ENCODE data around the gene FHIT.
"Not testable (repeated sequence)": the region's sequence is repeated elsewhere in the genome, so short reads cannot be mapped to it uniquely, and the experiment has no call there.

Gene FHIT

DNA sequence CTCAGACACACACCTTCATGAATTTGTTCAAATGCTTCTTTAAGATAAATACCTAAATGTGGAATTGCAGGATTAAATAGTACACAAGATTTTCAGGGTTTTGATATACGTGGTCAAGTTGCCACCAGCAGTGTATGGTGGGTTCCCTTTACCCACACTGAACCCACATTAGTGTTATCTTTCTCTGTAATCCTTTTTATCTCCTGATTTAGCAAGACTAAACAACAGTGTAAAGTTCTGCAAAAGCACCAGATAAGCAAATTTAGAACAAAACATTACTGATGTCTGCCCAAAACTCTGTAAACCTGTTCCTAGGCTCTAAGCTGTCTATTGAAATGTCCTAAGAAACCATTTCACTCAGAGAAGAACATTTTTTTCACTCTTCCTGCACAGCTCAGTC, 352.9 kb downstream of the FHIT start:
- no peak overlapping the region for H3K9ac ChIP-seq
- no peak overlapping the region for H3K4me2 ChIP-seq
- no peaks in the 10 kb centered on the region for H3K27me3 ChIP-seq
- no peak overlapping the region for H3K4me3 ChIP-seq
- H3K9me3 ChIP-seq, result no peaks in the 10 kb centered on the region
- no peak for TF ChIP-seq Cebpa-rat (IDR thresholded peaks at IDR 0.05)
- H3K36me3 ChIP-seq, result no peaks in the 10 kb centered on the region
- no peaks in the 10 kb centered on the region for H3K4me1 ChIP-seq
- no peak overlapping the region for H3K27ac ChIP-seq
- no peaks in the 10 kb centered on the region for H4K20me1 ChIP-seq

DNA sequence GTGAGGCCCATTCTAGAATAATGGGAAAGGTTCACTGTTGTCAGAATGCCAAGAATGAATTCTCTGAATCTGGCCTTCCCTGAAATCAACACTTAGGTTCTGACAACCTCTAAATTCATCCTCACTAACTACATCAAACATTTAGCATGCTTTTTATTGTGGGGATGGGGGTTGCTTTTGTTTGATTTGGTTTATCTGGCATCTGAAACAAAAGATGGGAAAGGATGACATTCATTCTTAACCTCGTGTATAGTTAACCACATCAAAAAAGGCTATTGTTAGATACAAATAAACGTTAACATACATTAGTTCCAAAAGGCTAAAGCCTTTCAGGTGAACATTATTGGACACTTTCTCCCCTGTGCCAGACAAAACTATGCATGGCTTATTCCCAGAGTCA, 357.3 kb downstream of the FHIT start:
- Histone ChIP-seq H3K27me3 (no peaks in the 10 kb centered on the region), H3K4me2 (no peak overlapping the region), H4K20me1 (no peaks in the 10 kb centered on the region), H3K9me3 (no peaks in the 10 kb centered on the region), H3K9ac (no peak overlapping the region), H3K27ac (no peak overlapping the region), H3K36me3 (no peaks in the 10 kb centered on the region), H3K4me3 (no peak overlapping the region), H3K4me1 (no peaks in the 10 kb centered on the region)
- no peak for TF ChIP-seq Cebpa-rat (IDR thresholded peaks at IDR 0.05)

DNA sequence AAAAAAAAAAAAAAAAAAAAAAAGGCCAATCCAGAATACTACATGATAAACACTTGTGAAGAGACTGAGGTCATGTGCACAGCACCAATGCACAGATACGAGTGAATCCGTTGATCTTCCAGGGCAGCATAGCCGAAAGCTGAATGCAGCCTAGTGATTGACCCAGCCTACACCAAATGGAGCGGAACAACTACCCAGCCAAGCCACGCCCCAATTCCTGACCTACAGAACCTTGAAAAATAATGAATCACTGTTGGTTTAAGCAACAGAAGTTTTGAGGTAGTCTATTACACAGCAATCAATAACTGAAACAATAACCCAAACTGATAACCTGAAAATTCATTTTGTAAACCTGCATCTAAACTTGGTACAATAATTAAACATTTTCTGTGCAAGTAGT, 361.0 kb downstream of the FHIT start:
- Histone ChIP-seq H3K4me2 (no peak overlapping the region), H4K20me1 (no peaks in the 10 kb centered on the region), H3K27ac (no peak overlapping the region), H3K4me3 (no peak overlapping the region), H3K27me3 (no peaks in the 10 kb centered on the region), H3K36me3 (no peaks in the 10 kb centered on the region), H3K9ac (no peak overlapping the region), H3K4me1 (no peaks in the 10 kb centered on the region), H3K9me3 (no peaks in the 10 kb centered on the region)
- TF ChIP-seq Cebpa-rat (IDR thresholded peaks at IDR 0.05), result no peak

DNA sequence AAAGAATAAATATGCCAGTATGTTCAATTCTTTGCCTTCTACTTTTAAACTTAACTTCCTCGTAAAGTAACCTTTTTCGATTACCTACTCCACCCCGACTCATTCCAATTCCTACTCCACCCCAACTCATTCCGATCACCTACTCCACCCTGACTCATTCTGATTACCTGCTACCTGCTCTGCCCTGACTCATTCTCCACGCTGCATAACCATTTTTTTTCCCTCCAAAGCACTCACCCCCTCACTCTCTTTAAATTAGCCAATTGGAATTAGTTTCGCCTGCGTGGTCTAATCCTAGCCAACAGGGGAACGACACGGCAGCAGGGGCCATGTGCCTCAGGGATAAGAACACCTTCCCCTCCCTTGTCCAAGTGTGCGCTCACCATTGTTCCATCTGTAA, 362.3 kb downstream of the FHIT start:
- H3K27me3 ChIP-seq, H3K4me2 ChIP-seq, H3K9me3 ChIP-seq, H4K20me1 ChIP-seq, H3K36me3 ChIP-seq, H3K9ac ChIP-seq, H3K27ac ChIP-seq, H3K4me3 ChIP-seq, H3K4me1 ChIP-seq: not testable (repeated sequence)

DNA sequence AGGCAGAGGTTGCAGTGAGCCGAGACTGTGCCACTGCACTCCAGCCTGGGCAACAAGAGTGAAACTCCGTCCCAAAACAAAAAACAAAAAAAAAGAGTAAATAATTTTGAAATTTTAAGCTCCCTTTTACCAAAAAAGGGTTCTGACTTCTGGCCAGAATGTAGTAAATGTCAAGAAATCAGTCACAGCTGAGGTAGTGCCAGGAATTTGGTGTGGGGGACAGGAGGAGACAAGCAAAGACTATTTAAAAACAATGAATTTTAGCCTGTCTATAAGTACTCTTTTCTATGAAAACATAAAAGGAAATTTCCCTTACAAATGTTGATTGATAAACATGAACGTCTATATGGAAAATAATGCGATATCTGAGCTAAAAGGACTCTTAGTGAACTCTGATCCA, 363.7 kb downstream of the FHIT start:
- H3K4me1 ChIP-seq, result no peaks in the 10 kb centered on the region
- H3K36me3 ChIP-seq, result no peaks in the 10 kb centered on the region
- no peaks in the 10 kb centered on the region for H4K20me1 ChIP-seq
- H3K4me2 ChIP-seq, result no peak overlapping the region
- peaks cover 10% of the 10 kb centered on the region for H3K9me3 ChIP-seq
- H3K9ac ChIP-seq, result no peak overlapping the region
- no peak overlapping the region for H3K27ac ChIP-seq
- TF ChIP-seq Cebpa-rat (IDR thresholded peaks at IDR 0.05), result no peak
- no peak overlapping the region for H3K4me3 ChIP-seq
- H3K27me3 ChIP-seq, result no peaks in the 10 kb centered on the region

DNA sequence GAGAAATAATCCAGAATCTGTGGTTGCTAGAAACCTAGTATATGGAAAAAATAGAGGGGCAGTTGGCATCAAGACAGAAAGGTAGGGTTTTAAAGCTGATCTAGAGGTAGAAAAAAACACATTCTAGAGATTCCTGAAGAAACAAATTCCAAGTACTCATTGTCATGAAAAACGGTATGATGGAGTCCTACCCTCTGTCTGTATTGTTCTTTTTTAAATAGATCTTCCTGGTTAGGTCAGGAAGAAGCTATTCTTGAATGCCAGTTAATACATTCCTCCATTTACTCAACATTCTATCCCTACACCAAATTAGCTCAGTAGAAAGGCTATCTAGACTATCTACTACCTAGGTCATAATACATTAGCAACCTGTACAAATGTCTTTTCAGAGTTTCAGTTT, 364.7 kb downstream of the FHIT start:
- Histone ChIP-seq H3K27me3 (no peaks in the 10 kb centered on the region), H3K36me3 (no peaks in the 10 kb centered on the region), H3K4me3 (no peak overlapping the region), H3K4me2 (no peak overlapping the region), H3K27ac (no peak overlapping the region), H3K9me3 (peaks cover 10% of the 10 kb centered on the region), H3K4me1 (no peaks in the 10 kb centered on the region), H3K9ac (no peak overlapping the region), H4K20me1 (no peaks in the 10 kb centered on the region)
- no peak for TF ChIP-seq Cebpa-rat (IDR thresholded peaks at IDR 0.05)

DNA sequence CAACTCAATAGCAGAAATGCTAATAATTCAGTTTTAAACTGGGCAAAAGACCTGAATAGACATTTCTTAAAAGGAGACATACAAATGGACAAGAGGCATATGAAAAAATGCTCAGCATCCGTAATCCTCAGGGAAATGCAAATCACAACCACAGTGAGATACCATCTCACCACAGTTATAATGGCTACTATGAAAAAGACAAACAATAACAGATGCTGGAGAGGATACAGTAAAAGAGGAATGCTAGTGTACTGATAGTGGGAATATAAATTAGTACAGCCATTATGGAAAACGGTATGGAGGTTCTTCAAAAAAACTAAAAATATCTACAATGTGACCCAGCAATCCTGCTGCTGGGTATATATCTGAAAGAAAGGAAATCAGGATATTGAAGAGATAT, 367.2 kb downstream of the FHIT start:
- Histone ChIP-seq H3K27ac (no peak overlapping the region), H3K36me3 (no peaks in the 10 kb centered on the region), H3K4me3 (no peak overlapping the region), H3K4me1 (no peaks in the 10 kb centered on the region), H3K9me3 (peaks cover 18% of the 10 kb centered on the region), H3K4me2 (no peak overlapping the region), H4K20me1 (no peaks in the 10 kb centered on the region), H3K27me3 (no peaks in the 10 kb centered on the region), H3K9ac (no peak overlapping the region)
- TF ChIP-seq Cebpa-rat (IDR thresholded peaks at IDR 0.05), result no peak

DNA sequence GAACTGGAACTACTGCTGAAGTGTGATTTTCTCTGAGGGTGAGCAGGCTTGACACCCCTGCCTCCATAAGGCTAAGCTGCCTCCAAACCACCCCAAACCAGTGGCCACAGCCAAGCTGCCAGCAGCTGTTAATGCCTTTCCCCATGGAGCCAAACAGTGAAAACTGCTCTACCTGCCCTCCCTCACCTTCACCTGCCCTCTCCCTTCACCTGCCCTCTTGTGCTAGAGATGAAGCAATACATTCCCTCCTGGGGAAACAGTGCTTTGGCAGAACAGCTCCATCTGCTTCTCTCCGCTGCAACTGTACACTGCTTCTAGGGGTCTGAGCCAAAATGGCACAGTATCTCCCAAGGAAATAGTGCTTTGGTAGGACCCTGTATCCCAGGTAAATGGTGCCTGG, 374.1 kb downstream of the FHIT start:
- H3K4me1 ChIP-seq, result no peaks in the 10 kb centered on the region
- H3K4me2 ChIP-seq, result no peak overlapping the region
- no peaks in the 10 kb centered on the region for H4K20me1 ChIP-seq
- peaks cover 9% of the 10 kb centered on the region for H3K9me3 ChIP-seq
- H3K27ac ChIP-seq, result no peak overlapping the region
- no peaks in the 10 kb centered on the region for H3K36me3 ChIP-seq
- H3K9ac ChIP-seq, result no peak overlapping the region
- no peak overlapping the region for H3K4me3 ChIP-seq
- TF ChIP-seq Cebpa-rat (IDR thresholded peaks at IDR 0.05), result no peak
- H3K27me3 ChIP-seq, result no peaks in the 10 kb centered on the region

DNA sequence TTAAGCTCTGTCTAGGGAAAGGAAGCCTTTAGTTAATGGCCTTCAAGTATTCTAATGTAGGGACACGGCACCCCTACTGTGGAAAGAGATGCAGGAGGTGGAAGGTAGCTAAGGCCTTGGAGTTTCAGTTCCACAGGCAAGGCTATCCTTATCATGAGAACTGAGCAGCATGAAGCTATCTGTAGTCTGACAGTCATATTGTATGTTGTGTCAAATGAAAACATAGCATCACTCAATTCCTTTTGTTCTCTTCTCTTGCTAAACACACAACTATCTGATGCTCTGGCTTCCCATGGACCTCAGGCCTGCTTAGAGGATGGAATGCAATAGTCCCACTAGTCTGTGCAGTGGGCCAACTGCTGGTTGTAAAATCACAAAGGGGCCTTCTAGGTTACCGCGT, 380.9 kb downstream of the FHIT start:
- H3K4me3 ChIP-seq, result no peak overlapping the region
- H3K9ac ChIP-seq, result no peak overlapping the region
- H3K9me3 ChIP-seq, result no peaks in the 10 kb centered on the region
- H3K4me2 ChIP-seq, result no peak overlapping the region
- no peak for TF ChIP-seq Cebpa-rat (IDR thresholded peaks at IDR 0.05)
- no peak overlapping the region for H3K27ac ChIP-seq
- no peaks in the 10 kb centered on the region for H4K20me1 ChIP-seq
- H3K4me1 ChIP-seq, result no peaks in the 10 kb centered on the region
- H3K36me3 ChIP-seq, result no peaks in the 10 kb centered on the region
- no peaks in the 10 kb centered on the region for H3K27me3 ChIP-seq

DNA sequence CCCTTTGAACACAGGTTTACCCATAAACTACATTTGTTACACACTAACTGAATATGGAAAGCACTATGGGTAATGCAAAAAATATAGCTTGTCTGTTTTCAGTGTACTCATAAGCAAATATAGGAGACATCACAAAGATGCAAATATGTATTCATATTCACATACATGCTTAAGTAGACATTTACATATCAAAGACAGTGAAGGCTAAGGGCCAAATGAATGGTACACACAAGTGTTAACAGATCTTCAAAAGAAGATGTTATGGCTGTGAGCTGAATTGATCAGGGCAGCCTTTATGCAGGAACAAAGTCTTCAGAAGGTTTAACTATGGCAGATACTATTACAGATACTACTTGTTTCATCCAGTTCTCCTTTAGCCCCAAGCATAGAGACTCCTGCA, 384.1 kb downstream of the FHIT start:
- no peaks in the 10 kb centered on the region for H3K9me3 ChIP-seq
- H3K4me3 ChIP-seq, result no peak overlapping the region
- no peaks in the 10 kb centered on the region for H4K20me1 ChIP-seq
- H3K4me1 ChIP-seq, result no peaks in the 10 kb centered on the region
- H3K27ac ChIP-seq, result no peak overlapping the region
- H3K36me3 ChIP-seq, result no peaks in the 10 kb centered on the region
- H3K9ac ChIP-seq, result no peak overlapping the region
- H3K4me2 ChIP-seq, result no peak overlapping the region
- TF ChIP-seq Cebpa-rat (IDR thresholded peaks at IDR 0.05), result no peak
- no peaks in the 10 kb centered on the region for H3K27me3 ChIP-seq

DNA sequence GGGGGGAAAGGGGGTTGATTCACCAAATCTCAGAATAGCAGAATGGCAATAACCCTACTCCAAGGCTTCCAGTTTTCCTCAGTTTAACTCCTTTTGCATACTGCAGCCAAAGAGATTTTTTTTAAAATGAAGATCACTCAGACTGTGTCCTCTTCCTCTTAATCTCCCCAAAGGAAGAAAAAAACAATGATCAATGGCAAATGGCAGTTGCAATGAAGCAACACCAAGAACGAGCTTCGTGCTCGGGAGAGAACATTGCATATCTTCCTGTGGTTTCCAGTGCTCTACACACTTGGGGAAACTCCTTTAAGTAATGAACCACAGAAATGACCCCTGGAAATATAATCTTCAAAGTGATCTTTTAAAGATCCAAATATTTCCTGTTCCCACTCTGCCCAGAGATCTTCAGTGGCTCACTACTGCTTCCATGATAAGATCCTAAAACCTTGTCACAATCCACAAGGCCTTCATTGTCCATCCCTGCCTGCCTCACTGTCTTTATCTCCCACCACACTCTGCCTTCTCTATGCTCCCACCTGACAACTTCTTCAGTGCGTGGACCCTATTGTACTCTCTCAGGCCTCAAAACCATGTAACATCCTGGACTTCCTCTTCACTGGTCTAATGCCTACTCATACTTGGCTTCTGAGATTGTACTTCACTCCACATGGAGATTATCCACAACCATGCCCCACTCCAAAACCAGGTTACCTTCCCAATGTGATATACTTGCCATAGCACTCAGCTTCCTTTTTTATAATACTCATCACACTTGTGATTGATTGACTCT, 394.8 kb downstream of the FHIT start:
- Histone ChIP-seq H3K4me1 (peaks cover 16% of the 10 kb centered on the region), H3K9me3 (peaks cover 3% of the 10 kb centered on the region), H3K27me3 (no peaks in the 10 kb centered on the region), H3K27ac (no peak overlapping the region), H3K36me3 (no peaks in the 10 kb centered on the region), H3K4me3 (no peak overlapping the region), H3K9ac (no peak overlapping the region), H3K4me2 (peak overlapping the region; percentile 18; the same call in 1 of the 2 replicates), H4K20me1 (no peaks in the 10 kb centered on the region)
- no peak for TF ChIP-seq Cebpa-rat (IDR thresholded peaks at IDR 0.05)

Data from BLaER1 (cell line).